GM12878 (cell line): ENCODE measurements around the gene RECK.

ENCODE experiments used
- CTCF ChIP-seq, 3 experiments: IDR thresholded peaks in 2 of 3; conservative IDR thresholded peaks in 1 of 3; 2 replicates each; pipeline ENCODE4 v1.5.1; 2011; ENCODE audit warnings: low read depth in 3 of 3, low read length in 3 of 3, mild to moderate bottlenecking in 3 of 3, control low read depth in 2 of 3, moderate library complexity in 2 of 3, inconsistent platforms in 1 of 3, mixed read lengths in 1 of 3; ENCODE audit not compliant: control insufficient read depth in 2 of 3, insufficient read depth in 1 of 3; ENCODE audit errors: extremely low read depth in 1 of 3
- PRDM15 ChIP-seq: fragments of 450-650 bp; formaldehyde crosslinking; IDR thresholded peaks from 2 replicates; pipeline ENCODE4 v1.4.0; 2020; ENCODE audit warnings: mild to moderate bottlenecking, moderate library complexity
- SP1 ChIP-seq: IDR thresholded peaks from one replicate; pipeline ENCODE4 v1.6.1; 2011; ENCODE audit warnings: low read depth, low read length

- TF ChIP-seq SP1 (no peak), CTCF (IDR thresholded peaks at IDR 0.05 in 2 of 3, conservative IDR thresholded peaks at IDR 0.05 in 1 of 3; ENCODE audit: control insufficient read depth in 2 of 3, extremely low read depth in 1 of 3, insufficient read depth in 1 of 3, low read depth in 3 of 3, low read length in 3 of 3) (no peak), PRDM15 (CRISPR knock-in tag) (no peak)
Observed at GRCh38 chr9:36142510-36143244, 106.0 kb downstream of the RECK start.
